Transverse colon (tissue), 4 donors: ENCODE results near the gene SRPK2. TPM values are rescaled to one million over a fixed set of nuclear protein-coding genes. Genes with fewer than 3 reads are reported as not detected.
A peak's percentile ranks its signal among the peaks of the same experiment; 100 is the strongest.

Experiments used
- DNase-seq: peaks from one replicate; pipeline ENCODE4 v3.0.0-alpha.2; 2019
- H3K27ac ChIP-seq, 4 donors: fragments of 200-600 bp; sonication (generic); 2 replicates each; pipeline ENCODE4 v1.5.1; 2016 to 2018; ENCODE audit warnings: inconsistent platforms in 4 of 4
- H3K27me3 ChIP-seq: fragments of 200-600 bp; sonication (generic); 2 replicates; pipeline ENCODE4 v1.5.1; 2017; ENCODE audit warnings: inconsistent platforms
- H3K36me3 ChIP-seq, 4 donors: fragments of 200-600 bp; sonication (generic); 2 replicates each; pipeline ENCODE4 v1.5.1; 2017 to 2019; ENCODE audit warnings: inconsistent platforms in 4 of 4
- H3K4me1 ChIP-seq, 4 donors: fragments of 200-600 bp; sonication (generic); 2 replicates each; pipeline ENCODE4 v1.5.1; 2017 to 2020; ENCODE audit warnings: inconsistent platforms in 4 of 4
- H3K4me3 ChIP-seq, 4 donors: fragments of 200-600 bp; sonication (generic); 1 replicate in 1 of 4; 2 replicates in 3 of 4; pipeline versions ENCODE4 v1.5.1 to v1.6.1; 2017 to 2019; ENCODE audit warnings: inconsistent platforms in 4 of 4
- H3K9me3 ChIP-seq, 2 donors: fragments of 200-600 bp; sonication (generic); 2 replicates each; pipeline ENCODE4 v1.5.1; 2017 to 2019; ENCODE audit warnings: inconsistent platforms in 2 of 2
- CTCF ChIP-seq, 5 experiments: fragments of 200-600 bp in 3 of 5; fragments of 450-650 bp in 2 of 5; sonication (generic) in 3 of 5; IDR thresholded peaks; 1 replicate in 2 of 5; 2 replicates in 3 of 5; pipeline ENCODE4 v1.5.1; 2016 to 2017; ENCODE audit warnings: antibody characterized with exemption in 5 of 5, inconsistent platforms in 3 of 5, mild to moderate bottlenecking in 2 of 5, moderate library complexity in 1 of 5
- EP300 ChIP-seq: sonication (generic); formaldehyde crosslinking; IDR thresholded peaks from one replicate; pipeline ENCODE4 v1.6.1; 2017; ENCODE audit warnings: antibody characterized with exemption, low read depth
- POLR2A ChIP-seq: fragments of 450-650 bp; IDR thresholded peaks from one replicate; pipeline ENCODE4 v1.6.1; 2016; ENCODE audit warnings: antibody characterized with exemption, mild to moderate bottlenecking, moderate library complexity
- POLR2AphosphoS5 ChIP-seq, 3 donors: sonication (generic); formaldehyde crosslinking; IDR thresholded peaks; one replicate each; pipeline ENCODE4 v1.6.1; 2016; ENCODE audit warnings: antibody characterized with exemption in 3 of 3
- WGBS, 2 donors: methylation state at CpG; one replicate each; pipeline ENCODE4 v1.1.5; 2018; ENCODE audit warnings: low coverage in 1 of 2; 5-methylcytosine and 5-hydroxymethylcytosine counted together
- in situ Hi-C, 4 donors: fragments of 200-750 bp; cut with MboI; loops; one replicate each; pipeline versions ENCODE4 v1.15.0 to v1.15.1; 2017; ENCODE audit warnings: low sequenced_read_pairs in 3 of 4, low pct_ligation_motif_present in 1 of 4, low pct_unique_long_range_greater_than_20kb in 1 of 4
- intact Hi-C: fragments of 100-400 bp; cut with DNase I; formaldehyde crosslinking; loops from one replicate; pipeline ENCODE4 v1.15.1; 2023; ENCODE audit warnings: low total_unique reads
- total RNA-seq, 4 donors: library from RNA; depleted of rRNA; stranded (reverse); fragments of >200 nt; gene quantifications; one replicate each; pipeline ENCODE4 v1.1.0, GENCODE V29; 2016

Gene SRPK2
- total RNA-seq, 4 donors from 2014 or later = 18.3 to 93.1 (median 43.8) TPM

DNA sequence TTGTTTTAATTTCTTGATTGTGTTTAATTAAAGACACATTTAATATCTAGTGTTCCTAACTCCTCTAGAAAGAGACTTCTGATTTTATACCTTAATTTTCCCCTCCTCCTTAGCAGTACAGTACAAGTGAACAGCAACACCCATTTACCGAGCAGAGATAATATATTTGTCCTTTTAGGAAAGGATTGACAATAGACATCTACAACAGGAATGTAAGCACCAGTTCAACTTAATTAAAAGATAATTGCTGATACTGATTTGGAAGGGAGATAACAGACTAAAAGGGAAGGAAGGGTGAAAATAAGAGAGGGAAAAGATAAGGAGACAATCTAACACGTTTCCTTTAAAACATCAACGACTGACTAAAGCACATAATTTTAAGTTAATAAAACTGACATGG, 119.3 kb downstream of the SRPK2 start:
- no peak for DNase-seq
- Histone ChIP-seq H3K4me3 (peak overlapping the region in 3 of 4 donors; percentile 21 to 51 (median 23)), H3K9me3 (no peaks in the 10 kb centered on the region), H3K36me3 (no peaks in the 10 kb centered on the region), H3K27me3 (no peaks in the 10 kb centered on the region), H3K27ac (peak overlapping the region; percentile 77 to 84 (median 81)), H3K4me1 (peaks cover 0 to 38% (median 28%) of the 10 kb centered on the region in 4 donors)
- intact Hi-C loops (no loop called here), in situ Hi-C loops (no loop called here)
- no peak for TF ChIP-seq CTCF (IDR thresholded peaks at IDR 0.05)
- no peak for TF ChIP-seq EP300
- WGBS, 2 donors = 0 to 1% methylated on average over 3 of the region's 3 CpGs

DNA sequence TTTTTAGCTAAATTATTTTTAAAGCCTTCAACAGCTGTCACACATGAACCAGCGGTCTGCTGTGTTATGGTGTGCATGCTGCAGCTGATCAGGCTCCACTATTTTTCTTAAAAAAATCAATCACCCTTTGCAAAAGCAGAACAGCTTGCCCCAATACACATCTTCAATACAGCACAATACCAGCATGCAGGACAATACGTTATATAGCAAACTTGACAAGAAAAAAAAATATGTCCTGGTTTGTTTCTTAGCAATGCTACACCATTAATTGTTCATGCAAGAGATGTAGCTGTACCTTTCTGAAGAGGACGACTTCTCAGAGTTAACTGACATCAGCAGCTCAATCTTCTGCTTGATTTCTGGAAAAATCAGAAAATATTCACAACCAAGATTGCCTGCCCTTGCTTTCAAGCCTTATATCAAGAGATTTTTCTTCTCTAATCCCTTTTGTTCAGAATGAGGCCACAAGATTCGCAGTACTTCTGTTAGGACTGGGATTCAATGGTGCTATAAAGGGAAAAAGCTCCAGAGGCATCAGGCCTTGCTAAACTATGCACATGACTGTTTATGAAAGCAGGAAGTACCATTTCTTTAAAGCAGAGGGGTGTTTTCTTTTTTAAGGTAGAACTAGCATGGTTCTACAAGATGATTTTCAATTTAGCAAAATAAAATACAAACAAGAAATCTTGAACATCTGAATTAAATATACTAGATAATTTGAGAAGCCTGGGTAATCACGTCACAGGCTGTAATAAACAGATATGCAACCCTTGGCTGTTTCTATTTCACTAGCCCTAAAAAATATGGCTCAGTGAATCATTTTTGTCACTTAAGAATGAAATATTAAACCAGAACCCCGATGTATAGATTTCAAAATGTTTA, 120.0 kb downstream of the SRPK2 start:
- TF ChIP-seq CTCF (IDR thresholded peaks at IDR 0.05) = no peak
- TF ChIP-seq POLR2AphosphoS5 (IDR thresholded peaks at IDR 0.05) = peak; percentile 45 to 66 (median 59)
- Histone ChIP-seq H3K4me1 (peaks cover 0 to 38% (median 28%) of the 10 kb centered on the region in 4 donors), H3K27ac (peak overlapping the region; percentile 77 to 84 (median 81)), H3K36me3 (no peaks in the 10 kb centered on the region), H3K4me3 (peak overlapping the region; percentile 6 to 51 (median 22)), H3K27me3 (no peaks in the 10 kb centered on the region), H3K9me3 (no peaks in the 10 kb centered on the region)
- 0 to 1% methylated on average over 5 to 6 of the region's 6 CpGs for WGBS, 2 donors
- intact Hi-C loops = no loop called here
- in situ Hi-C loops = no loop called here
- no peak for DNase-seq

GRCh38 chr7:105268056-105268455, 120.7 kb downstream of the SRPK2 start:
- Histone ChIP-seq H3K9me3 (no peaks in the 10 kb centered on the region), H3K36me3 (no peaks in the 10 kb centered on the region), H3K27ac (peak overlapping the region; percentile 77 to 84 (median 81)), H3K4me3 (peak overlapping the region in 3 of 4 donors; percentile 21 to 51 (median 23)), H3K27me3 (no peaks in the 10 kb centered on the region), H3K4me1 (peaks cover 0 to 38% (median 28%) of the 10 kb centered on the region in 4 donors)
- DNase-seq = no peak
- intact Hi-C loops = no loop called here
- TF ChIP-seq POLR2AphosphoS5 (IDR thresholded peaks at IDR 0.05) = no peak
- TF ChIP-seq CTCF (IDR thresholded peaks at IDR 0.05) = peak in 3 of 5 experiments; percentile 17 to 49 (median 18)
- no peak for TF ChIP-seq EP300
- no peak for TF ChIP-seq POLR2A
- 10 to 12% methylated on average over 1 of the region's 1 CpG for WGBS, 2 donors
- in situ Hi-C loops = no loop called here

GRCh38 chr7:105267244-105267643, 121.5 kb downstream of the SRPK2 start:
- WGBS, 2 donors = 17 to 25% methylated on average over 1 of the region's 1 CpG
- peak overlapping the region; percentile 77 to 84 (median 81) for H3K27ac ChIP-seq
- H3K27me3 ChIP-seq = no peaks in the 10 kb centered on the region
- H3K9me3 ChIP-seq = no peaks in the 10 kb centered on the region
- in situ Hi-C loops (no loop called here), intact Hi-C loops (no loop called here)
- TF ChIP-seq POLR2A = no peak
- TF ChIP-seq POLR2AphosphoS5 (IDR thresholded peaks at IDR 0.05) = no peak
- TF ChIP-seq EP300 = no peak
- no peak for TF ChIP-seq CTCF (IDR thresholded peaks at IDR 0.05)
- peaks cover 0 to 38% (median 28%) of the 10 kb centered on the region in 4 donors for H3K4me1 ChIP-seq
- no peak for DNase-seq
- H3K36me3 ChIP-seq = no peaks in the 10 kb centered on the region
- H3K4me3 ChIP-seq = peak overlapping the region in 1 of 4 donors; percentile 51
